ENCODE measurements around the gene POR. TPM values are rescaled to one million over a fixed set of nuclear protein-coding genes. Genes with fewer than 3 reads are reported as not detected.
A peak's percentile ranks its signal among the peaks of the same experiment; 100 is the strongest.
"Not testable (repeated sequence)": the region's sequence is repeated elsewhere in the genome, so short reads cannot be mapped to it uniquely, and the experiment has no call there.

The POR gene
- total RNA-seq, 1 donor from 2014 or later, result 232 TPM

DNA sequence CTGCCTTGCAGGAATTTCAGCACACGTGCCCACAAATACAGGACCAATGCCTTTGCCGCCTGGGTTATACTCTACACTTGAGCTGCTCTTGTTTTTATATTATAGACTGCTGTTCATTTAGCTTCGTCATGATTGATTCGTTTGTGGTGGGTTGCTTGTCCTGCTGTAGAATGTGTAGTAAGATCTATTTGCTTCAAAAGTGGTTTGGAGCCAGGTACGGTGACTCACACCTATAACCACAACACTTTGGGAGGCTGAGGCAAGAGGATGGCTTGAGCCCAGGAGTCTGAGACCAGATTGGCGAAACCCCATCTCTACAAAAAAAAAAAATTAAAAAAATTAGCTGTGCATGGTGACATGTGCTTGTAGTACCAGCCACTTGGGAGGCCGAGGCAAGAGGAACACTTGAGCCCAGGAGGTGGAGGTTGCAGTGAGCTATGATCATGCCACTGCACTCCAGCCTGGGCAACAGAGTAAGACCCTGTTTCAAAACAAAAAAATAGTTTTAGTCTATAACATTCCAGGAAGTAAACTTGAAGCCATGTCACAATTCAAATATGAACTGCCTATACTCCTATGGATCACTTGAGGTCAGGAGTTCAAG lies 45.1 kb upstream of the POR start:
- ATAC-seq (no peak), DNase-seq (no peak)
- H3K9me3 ChIP-seq, result no peaks in the 10 kb centered on the region
- no peak overlapping the region for H3K27ac ChIP-seq
- no peak overlapping the region for H3K4me3 ChIP-seq
- no peaks in the 10 kb centered on the region for H3K36me3 ChIP-seq
- TF ChIP-seq, protein P1, sequence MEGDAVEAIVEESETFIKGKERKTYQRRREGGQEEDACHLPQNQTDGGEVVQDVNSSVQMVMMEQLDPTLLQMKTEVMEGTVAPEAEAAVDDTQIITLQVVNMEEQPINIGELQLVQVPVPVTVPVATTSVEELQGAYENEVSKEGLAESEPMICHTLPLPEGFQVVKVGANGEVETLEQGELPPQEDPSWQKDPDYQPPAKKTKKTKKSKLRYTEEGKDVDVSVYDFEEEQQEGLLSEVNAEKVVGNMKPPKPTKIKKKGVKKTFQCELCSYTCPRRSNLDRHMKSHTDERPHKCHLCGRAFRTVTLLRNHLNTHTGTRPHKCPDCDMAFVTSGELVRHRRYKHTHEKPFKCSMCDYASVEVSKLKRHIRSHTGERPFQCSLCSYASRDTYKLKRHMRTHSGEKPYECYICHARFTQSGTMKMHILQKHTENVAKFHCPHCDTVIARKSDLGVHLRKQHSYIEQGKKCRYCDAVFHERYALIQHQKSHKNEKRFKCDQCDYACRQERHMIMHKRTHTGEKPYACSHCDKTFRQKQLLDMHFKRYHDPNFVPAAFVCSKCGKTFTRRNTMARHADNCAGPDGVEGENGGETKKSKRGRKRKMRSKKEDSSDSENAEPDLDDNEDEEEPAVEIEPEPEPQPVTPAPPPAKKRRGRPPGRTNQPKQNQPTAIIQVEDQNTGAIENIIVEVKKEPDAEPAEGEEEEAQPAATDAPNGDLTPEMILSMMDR (IDR thresholded peaks at IDR 0.05), result no peak
- no peaks in the 10 kb centered on the region for H3K27me3 ChIP-seq
- intact Hi-C loops (cut with DNase I), result loop anchor here (5.0 kb wide), 1 partner anchor 152 kb away; no protein-coding TSS in a partner anchor
- peaks cover 13% of the 10 kb centered on the region for H3K4me1 ChIP-seq

- Histone ChIP-seq H3K4me3 (no peak overlapping the region), H3K9me3 (no peaks in the 10 kb centered on the region), H3K27ac (no peak overlapping the region), H3K4me1 (peaks cover 13% of the 10 kb centered on the region), H3K36me3 (no peaks in the 10 kb centered on the region), H3K27me3 (no peaks in the 10 kb centered on the region)
- DNase-seq (no peak), ATAC-seq (peak; percentile 5)
- TF ChIP-seq, protein P1 (IDR thresholded peaks at IDR 0.05), result no peak
- intact Hi-C loops (cut with DNase I), result no loop called here
These were observed 44.3 kb upstream of the POR start for GRCh38 chr7:75870557-75871161.

DNA sequence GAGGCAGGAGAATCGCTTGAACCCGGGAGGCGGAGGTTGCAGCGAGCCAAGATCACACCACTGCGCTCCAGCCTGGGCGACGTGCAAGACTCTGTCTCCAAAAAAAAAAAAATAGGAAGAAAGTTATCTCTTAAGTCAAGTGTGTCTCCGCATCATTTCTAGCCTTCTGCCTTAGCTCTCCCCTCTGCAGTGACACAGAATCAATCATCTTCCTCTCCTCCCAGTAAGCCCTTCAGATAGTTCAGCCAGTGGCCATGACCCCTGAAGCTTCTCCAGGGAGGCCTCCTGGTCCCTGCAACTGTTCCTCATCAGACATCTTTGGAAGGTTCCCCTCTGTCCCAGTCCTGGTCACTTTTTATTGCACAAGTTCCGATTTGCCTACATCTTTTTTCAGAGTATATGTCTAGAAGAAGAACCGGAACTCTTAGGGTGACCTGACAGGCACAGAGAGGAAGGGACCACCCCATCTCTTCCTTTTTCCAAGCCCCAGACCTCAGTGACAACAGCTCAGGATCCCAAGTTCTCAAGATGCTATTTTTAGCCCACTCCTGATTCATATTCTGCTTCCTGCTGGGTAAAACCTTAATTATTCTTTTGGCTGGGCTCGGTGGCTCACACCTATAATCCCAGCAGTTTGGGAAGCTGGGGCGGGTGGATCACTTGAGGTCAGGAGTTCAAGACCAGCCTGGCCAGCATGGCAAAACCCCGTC lies 42.7 kb upstream of the POR start:
- no peaks in the 10 kb centered on the region for H3K9me3 ChIP-seq
- peak overlapping the region; percentile 14 for H3K27ac ChIP-seq
- DNase-seq (no peak), ATAC-seq (peak; percentile 80)
- no peaks in the 10 kb centered on the region for H3K36me3 ChIP-seq
- H3K4me3 ChIP-seq, result no peak overlapping the region
- H3K27me3 ChIP-seq, result no peaks in the 10 kb centered on the region
- TF ChIP-seq, protein P1 (IDR thresholded peaks at IDR 0.05), result no peak
- intact Hi-C loops (cut with DNase I), result no loop called here
- peaks cover 7% of the 10 kb centered on the region for H3K4me1 ChIP-seq

DNA sequence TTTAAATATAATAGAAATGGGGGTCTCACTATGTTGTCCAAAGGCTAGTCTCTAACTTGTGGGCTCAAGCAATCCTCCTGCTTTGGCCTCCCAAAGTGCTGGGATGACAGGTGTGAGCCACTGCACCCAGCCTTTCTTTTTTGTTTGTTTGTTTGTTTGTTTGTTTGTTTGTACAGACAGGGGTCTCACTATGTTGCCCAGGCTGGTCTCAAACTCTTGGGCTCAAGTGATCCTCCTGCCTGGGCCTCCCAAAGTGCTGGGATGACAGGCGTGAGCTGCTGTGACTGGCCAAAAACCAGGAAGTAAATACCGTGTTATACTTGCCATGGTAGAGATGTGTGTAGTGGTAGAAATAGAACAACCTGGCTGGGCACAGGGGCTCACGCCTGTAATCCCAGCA lies 40.8 kb upstream of the POR start:
- H3K27me3 ChIP-seq; intact Hi-C loops (cut with DNase I); H3K9me3 ChIP-seq; H3K4me3 ChIP-seq; H3K36me3 ChIP-seq; ATAC-seq; H3K27ac ChIP-seq; DNase-seq: not testable (repeated sequence)
- peaks cover 15% of the 10 kb centered on the region for H3K4me1 ChIP-seq

GRCh38 chr7:75875113-75876080 lies 39.6 kb upstream of the POR start:
- no peak for DNase-seq
- TF ChIP-seq, protein P1 (IDR thresholded peaks at IDR 0.05), result no peak
- no peak overlapping the region for H3K27ac ChIP-seq
- ATAC-seq, result no peak
- no peaks in the 10 kb centered on the region for H3K9me3 ChIP-seq
- H3K36me3 ChIP-seq, result no peaks in the 10 kb centered on the region
- H3K4me1 ChIP-seq, result peaks cover 22% of the 10 kb centered on the region
- no peak overlapping the region for H3K4me3 ChIP-seq
- intact Hi-C loops (cut with DNase I), result no loop called here
- no peaks in the 10 kb centered on the region for H3K27me3 ChIP-seq
